H1 (cell line): ENCODE data around the gene PLAC9. TPM values are rescaled to one million over a fixed set of nuclear protein-coding genes. Genes with fewer than 3 reads are reported as not detected.

Experiments
- NANOG ChIP-seq: IDR thresholded peaks from 2 replicates; pipeline ENCODE4 v1.6.1; 2011; ENCODE audit warnings: low read length, low read depth, mild to moderate bottlenecking, inconsistent platforms; ENCODE audit not compliant: insufficient read depth, poor library complexity, severe bottlenecking
- polyA plus RNA-seq, 7 experiments: library from polyadenylated mRNA; depleted of rRNA in 3 of 7; stranded (reverse) in 5 of 7; unstranded in 2 of 7; fragments of >200 nt in 5 of 7; fragments of 200-250 nt in 2 of 7; gene quantifications; 1 replicate in 5 of 7; 2 replicates in 1 of 7; 4 replicates in 1 of 7; pipeline versions ENCODE4 v1.2.1 to v1.2.3, GENCODE V29; 2011 to 2013; ENCODE audit warnings: missing spikeins in 2 of 7, mixed read lengths in 2 of 7
- total RNA-seq: library from RNA; stranded (reverse); fragmentation: NEBNext Ultra II Directional; extraction: Animal tissue kit (Norgen Biotek cat#: 25700); gene quantifications from 2 replicates; pipeline ENCODE4 v1.2.1, GENCODE V29; 2021

PLAC9 gene
- total and polyA plus RNA-seq, 2 of the 8 experiments (the other 6 are each of a cell fraction or from before 2014, with no cell fraction given), result 8.4 to 16.7 TPM

DNA sequence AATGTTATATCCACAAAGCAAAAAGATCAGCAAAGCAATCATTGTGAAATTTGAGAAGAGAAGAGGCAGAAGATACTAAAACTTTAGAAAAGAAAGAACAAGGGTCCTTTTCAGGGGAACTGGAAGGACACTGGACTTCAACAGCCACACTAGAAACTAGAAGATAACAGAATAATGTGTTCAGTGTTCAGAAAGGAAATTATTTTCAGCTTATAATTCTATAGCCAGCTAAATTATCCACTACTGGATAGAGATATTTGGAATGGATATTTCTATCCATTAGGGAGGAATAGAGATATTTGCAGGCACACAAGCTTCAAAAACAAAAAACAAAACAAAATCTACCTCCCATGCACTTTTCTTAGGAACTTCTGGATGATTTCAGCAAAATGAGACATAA is 60.0 kb downstream of the PLAC9 start (continued):
- no peak for TF ChIP-seq NANOG
